Stimulated activated CD8-positive, alpha-beta memory T cell treated with anti-CD3 and anti-CD28 coated beads, Interleukin-7, amount 100 ng/mL, for 48 hours (primary cell): ENCODE results near the gene PKD2.
"Not testable (repeated sequence)": the region's sequence is repeated elsewhere in the genome, so short reads cannot be mapped to it uniquely, and the experiment has no call there.

ENCODE experiments used
- DNase-seq, 2 donors: peaks; one replicate each; pipeline ENCODE4 v3.0.0-alpha.2; 2020; ENCODE audit warnings: low read depth in 1 of 2; ENCODE audit errors: extremely low read depth in 1 of 2

Gene PKD2

DNA sequence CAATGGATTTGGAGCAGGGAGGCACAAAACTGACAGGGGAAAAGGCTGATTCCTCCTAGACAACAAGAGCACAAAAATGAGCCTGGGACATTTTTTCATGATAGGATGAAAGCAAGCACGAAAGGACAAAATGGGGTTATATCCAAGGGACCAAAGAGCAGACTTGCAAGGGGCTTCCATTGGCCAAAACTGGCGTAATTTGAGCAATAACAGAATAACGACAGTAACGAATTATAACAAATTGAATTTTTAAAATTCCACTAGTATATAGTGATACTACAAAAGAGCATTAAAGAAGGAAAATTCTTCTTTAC is 21.6 kb upstream of the PKD2 start:
- no peak for DNase-seq

DNA sequence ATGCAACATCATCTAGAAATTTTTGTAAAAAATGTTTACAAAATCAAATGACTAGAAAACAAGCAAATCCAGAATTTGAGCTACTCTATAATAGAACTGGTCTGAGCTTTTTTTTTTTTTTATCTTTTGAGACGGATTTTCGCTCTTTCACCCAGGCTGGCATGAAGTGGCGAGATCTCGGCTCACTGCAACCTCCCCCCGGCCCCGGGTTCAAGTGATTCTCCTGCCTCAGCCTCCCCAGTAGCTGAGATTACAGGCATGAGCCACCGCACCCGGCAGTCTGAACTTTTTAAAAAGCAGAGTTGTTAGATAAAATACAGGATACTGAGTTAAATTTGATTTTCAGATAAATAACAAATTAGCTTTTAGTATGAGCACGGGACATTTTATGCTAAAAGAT is 20.9 kb upstream of the PKD2 start:
- DNase-seq, result no peak

DNA sequence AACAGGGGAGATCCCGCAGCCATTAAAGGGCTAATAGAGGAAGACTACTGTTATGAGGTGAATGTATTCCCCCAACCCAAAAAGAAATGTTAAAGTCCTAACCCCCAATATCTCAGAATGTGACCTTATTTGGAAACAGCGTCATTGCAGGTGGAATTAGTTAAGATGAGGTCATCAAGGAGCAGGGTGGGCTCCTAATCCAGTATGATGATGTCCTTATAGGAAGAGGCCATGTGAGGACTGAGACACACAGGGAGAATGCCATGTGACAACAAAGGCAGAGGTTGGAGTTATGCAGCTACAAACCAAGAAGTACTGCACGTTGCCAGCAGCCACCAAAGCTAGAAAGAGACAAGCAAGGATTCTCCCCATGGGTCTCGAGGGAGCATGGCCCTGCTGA is 17.7 kb upstream of the PKD2 start:
- DNase-seq, result no peak

DNA sequence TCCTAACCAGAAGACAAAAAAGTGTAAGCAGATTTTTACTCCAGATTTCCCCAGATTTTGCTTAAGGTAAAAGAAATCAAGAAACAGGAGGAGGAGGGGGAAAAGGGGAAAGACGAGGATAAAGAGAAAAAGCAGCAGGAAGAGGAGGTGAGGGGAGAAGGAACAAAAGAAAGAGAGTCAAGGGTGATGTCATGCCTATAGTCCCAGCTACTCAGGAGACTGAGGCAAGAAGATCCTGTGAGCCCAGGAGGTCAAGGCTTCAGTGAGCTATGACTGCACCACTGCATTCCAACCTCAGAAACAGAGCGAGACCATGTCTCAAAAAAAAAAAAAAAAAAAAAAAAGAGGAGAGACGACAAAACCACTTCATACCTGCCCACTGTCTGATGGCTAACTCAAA is 12.0 kb upstream of the PKD2 start:
- DNase-seq, result no peak

DNA sequence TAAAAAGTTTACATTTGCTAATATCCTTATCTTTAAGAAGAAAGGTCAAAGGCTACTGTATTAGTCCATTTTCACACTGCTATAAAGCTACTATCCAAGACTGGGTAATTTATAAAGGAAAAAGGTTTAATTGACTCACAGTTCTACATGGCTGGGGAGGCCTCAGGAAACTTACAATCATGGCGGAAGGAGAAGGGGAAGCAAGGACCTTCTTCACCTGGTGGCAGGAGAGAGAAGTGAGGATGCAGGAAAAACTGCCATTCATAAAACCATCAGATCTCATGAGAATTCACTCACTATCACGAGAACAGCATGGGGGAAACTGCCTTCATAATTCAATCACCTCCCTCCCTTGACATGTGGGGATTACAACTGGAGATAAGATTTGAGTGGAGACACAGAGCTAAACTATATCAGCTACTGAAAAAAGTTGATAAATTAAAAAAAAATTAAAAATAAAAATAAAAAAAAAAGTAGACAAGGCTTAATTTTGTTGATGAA is 8.2 kb upstream of the PKD2 start:
- DNase-seq, result not testable (repeated sequence)

DNA sequence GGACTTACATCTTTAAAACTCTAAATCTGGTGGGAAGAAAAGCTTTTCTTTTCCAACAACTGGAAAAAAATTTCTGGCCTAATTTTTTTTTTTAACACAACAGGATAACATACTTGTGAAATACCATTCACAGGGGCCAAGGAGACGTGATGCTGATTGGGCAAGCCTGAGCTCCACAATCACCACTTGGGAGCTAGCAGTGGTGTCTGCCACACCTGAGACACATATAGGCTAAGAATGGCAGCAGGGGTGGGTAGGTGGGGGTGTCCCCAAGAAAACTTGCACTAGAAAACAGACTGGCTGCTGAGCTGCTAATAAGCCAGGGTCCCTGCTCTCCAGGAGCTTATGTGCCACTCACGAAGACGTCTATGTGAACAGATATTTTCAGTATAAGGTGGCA is 5.6 kb upstream of the PKD2 start:
- DNase-seq, result no peak

DNA sequence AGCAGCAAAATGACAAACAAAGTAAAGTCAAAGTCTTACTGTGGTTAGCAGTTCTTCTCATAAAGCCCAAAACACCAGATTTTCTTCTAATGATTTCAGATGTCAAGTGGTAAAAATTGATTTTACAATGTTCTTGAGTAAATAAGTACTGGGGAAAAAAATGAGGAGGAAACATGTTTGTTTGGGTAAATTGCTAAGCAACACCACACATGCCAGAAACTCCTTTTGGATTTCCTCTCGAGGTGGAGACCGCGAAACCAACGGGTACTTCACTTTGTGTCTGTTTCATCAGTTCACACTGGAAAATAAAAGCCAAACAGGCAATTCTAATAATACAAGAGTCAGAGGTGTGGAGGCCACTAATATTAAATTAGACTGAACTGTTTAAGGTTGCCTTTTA is 4.6 kb upstream of the PKD2 start:
- no peak for DNase-seq

DNA sequence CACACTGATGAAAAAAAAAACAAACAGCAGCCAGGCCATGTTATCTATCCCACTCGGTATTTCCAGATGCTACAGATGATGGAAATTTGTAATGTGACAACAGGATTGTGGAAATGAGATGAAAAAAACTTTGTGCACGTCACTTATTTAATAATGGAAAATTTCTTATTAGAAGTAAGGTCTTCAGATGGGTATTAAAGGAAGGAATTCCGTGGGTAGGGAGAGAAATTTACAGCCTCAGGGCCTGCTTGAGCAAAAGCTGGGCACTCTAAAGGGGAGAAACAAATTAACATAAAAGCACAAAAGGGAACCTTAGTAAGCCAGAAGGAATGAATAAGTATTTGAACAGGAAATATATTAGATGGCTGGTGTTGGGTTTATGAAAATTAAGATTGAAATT is 4.2 kb upstream of the PKD2 start:
- no peak for DNase-seq

DNA sequence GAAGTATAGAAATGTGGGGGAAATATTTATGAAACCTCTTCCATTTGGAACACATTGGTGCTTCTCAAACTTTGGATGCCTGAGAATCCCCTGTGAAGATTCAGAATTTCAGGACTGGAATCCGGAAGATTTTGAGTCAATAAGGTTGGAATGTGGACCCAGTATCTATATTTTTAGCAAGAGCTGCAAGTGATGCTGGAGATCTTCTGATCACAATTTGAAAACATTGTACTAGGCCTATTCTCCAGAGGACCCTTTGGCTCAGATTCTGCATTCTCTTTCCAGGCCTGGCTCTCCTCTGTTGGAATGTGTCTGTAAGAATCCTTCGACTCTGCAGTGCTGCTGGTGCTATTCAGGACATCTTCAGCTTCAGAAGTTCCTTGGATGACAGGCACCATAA is 2.4 kb upstream of the PKD2 start:
- no peak for DNase-seq

DNA sequence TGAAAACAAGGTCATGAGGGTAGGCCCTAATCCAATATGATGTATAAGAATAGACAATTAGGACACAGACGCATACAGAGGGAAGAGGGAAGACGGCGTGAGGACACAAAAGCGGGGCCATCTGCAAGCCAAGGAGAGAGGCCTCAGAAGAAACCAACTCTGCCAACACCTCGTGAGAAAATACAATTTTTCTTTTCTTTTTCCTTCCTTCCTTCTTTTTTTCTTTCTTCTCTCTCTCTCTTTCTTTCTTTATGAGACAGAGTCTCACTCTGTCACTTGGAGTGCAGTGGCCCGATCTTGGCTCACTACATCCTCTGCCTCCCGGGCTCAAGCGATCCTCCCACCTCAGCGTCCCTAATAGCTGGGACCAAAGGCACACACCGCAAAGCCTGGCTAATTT is 1.5 kb upstream of the PKD2 start:
- no peak for DNase-seq

DNA sequence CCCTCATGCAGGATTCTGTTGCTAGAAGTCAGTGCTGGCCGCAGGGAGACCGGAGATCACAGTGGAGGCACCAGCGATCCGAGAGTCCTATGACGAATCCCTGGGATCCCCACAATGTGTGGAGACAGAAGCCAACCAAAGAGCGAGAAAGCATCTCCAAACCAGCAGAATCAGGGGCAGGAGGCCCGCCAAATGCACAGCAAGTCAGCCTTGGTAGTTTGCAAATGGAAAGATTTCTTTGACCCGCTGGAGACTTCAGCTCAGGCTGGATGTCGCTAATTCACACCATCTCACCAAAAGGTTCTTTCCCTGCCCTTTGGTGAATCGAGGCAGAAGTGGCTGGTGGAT is 505 bp upstream of the PKD2 start:
- no peak for DNase-seq

DNA sequence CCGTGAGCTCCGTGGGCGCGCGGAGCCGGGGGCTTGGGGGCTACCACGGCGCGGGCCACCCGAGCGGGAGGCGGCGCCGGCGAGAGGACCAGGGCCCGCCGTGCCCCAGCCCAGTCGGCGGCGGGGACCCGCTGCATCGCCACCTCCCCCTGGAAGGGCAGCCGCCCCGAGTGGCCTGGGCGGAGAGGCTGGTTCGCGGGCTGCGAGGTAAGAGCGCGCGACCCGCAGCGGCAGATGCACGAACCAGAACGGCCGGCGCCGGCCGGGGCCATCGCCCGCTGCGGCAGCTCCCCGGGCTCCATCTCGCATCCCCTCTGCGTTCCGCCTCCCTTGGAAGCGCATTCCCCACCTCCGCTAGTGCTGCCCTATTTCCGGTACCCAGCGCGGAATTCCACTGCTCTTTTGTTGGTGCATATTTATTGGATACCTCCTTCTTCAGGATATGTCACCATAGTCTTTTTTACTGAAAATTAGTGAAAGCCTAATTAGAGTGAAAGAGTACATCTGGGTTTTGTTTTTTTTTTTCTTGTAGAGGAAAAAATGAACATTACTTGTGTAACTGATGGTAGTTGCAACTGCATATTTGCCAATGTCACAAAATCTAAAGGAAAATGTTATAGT is 797 bp downstream of the PKD2 start:
- DNase-seq, result no peak

DNA sequence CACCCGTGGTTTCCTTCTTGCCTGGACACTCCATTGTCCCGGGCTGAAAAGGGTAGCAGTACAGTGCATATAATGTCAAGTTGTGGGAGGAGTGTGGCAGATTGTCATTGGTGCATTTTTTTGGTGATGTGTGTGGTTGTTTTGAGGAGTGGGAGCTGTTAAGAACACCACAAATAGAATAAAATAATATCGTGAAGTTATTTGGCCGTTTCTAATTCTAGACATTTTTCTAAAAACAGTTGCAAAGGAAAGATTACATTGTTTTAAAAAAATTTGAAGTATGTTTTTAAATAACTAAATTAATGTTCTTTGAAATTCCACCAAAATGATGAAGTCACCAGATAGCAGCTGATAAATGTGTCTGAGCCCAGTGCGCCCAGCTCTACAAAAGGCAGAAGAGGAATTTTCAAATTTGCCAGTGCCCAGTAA is 1.3 kb downstream of the PKD2 start:
- no peak for DNase-seq

DNA sequence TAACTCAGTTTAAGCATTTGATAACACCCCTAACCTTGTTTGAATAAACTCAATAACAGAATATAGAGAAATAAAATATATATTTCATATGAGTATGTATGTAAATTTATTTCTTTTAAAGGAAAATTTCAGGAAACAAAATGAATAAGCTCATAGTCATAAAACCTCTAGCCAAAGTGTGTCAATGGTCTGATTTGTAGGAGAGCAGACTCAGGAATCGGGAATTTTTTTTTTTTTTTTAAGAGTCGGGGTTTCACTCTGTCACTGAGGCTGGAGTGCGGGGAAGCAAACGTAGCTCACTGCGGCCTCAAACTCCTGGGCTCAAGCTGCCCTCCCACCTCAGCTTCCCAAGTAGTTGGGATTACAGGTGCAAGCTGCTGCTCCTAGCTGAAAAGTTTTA is 2.4 kb downstream of the PKD2 start:
- DNase-seq, result no peak

DNA sequence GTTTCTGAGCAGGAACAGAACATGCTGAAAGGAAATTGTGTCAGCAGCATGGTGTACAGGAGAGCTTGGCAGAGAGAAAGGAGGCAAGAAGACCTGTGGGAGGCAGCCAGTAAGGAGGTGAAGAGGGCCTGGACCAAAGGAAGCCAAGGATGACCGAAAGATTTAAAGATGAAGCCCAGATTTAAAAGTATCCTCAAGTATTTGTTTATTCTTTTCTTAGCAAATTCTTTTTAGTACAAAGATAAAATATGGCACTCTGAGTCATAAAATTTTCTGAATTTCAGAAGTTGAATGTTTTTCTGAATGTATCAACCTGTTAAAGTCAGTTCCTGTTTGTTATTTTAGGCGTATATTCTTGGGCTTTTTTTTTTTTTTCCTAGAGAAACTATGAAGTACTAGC is 3.5 kb downstream of the PKD2 start:
- DNase-seq, result no peak

DNA sequence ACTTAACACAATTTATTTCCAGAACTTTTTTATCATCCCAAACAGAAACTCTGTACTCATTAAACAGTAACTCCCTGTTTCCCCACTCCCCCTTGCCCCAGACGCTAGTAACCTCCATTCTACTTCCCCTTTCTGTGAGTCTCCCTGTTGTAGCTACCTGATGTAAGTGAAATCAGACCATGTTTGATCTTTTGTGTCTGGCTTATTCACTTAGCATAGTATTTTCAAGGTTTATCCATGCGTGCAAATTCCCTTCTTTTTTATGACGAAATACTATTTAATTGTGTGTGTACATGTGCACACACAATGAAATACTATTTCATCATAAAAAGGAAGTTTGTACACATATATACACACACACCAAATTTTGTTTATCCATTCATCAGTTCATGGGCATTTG is 5.2 kb downstream of the PKD2 start:
- DNase-seq, result no peak

DNA sequence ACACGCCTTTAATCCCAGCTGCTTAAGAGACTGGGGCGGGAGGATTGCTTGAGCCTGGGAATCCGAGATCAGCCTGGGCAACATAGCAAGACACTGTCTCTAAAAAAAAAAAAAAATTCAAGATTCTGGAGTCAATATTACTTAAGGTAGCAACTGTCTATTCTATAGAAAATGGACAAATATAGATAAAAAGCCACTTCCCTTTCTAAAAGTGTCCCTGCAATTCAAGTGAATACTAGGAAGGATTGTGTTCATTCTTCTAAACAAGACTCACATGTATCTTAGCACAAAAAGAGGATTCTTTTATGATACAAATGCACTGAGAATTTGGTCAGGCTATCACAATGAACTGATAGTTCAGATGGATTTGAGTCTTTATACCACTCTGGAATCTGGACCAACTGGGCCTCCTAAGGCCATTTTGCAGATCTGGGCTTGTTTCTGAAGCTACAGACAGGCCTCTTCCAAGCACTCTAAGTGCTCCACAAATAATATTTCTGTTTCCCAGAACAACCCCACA is 7.0 kb downstream of the PKD2 start:
- no peak for DNase-seq

DNA sequence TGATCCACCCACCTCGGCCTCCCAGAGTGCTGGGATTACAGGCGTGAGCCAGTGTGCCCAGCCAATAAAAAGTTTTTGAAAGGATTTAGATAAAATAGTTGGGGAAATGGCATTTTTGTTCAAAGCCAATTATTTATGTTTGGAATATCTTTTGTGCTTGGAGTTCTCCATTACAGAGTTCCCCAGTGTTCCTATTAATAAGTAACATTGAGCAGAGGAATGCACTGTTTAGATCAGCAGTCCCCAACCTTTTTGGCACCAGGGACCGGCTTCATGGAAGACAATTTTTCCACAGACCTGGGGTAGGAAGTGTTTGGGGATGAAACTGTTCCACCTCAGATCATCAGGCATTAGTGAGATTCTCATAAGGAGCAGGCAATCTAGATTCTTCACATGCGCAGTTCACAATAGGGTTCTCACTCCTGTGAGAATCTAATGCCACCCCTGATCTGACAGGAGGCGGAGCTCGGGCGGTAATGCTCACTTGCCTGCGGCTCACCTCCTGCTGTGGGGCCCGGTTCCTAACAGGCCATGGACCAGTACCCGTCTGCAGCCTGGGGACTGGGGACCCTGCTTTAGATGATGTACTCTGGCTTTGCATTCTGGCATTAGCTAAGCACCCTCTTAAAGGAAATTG is 8.3 kb downstream of the PKD2 start:
- no peak for DNase-seq

DNA sequence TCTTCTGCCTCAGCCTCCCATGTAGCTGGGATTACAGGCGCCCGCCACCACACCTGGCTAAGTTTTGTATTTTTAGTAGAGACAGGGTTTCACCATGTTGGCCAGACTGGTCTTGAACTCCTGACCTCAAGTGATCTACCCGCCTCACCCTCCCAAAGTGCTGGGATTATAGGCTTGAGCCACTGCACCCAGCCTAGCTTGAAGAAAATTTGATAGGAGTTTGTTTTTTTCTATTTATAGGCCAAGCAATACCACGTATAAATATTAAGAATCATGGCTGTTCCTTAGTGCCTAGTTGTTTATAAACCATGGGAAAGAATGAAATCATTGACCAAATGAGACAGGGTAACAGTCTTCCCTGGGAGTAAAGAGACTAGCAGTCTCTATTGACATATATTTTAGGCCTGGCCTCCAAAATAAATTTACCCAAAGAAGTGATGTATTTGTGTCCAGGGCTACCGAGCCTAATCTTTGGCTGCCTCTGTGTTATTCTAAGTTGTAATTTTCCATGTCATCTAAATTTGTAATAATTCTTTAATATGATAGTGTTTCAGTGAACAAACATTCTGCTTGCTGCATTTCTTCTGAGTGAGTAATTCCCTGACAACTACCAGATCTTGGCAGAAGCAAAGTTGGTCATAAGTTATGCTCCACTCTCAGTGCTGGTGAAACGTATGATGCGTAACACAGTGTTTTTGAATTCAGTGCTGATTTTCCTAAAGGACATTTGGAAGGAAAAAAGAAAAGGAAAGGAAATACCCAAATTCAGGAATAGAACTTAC is 10.3 kb downstream of the PKD2 start:
- no peak for DNase-seq

DNA sequence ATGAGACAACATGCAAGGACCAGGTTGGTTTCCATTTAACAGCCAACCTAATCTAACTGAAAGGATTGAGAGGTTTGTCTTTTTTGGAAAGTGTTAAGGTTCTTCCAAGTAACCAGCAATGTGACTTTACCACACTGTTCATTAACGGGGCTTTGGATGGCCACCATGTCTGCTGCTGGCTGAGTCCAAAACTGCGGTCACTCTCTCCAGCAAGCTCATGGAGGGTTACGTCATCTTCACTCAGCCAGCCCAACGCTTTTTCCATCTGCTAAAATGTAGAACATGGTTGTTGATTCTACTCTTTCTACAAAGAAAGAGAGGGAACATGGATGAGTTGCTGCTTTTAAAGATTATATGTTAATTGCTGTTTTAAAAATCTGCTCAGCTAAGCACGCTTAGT is 11.0 kb downstream of the PKD2 start:
- no peak for DNase-seq

DNA sequence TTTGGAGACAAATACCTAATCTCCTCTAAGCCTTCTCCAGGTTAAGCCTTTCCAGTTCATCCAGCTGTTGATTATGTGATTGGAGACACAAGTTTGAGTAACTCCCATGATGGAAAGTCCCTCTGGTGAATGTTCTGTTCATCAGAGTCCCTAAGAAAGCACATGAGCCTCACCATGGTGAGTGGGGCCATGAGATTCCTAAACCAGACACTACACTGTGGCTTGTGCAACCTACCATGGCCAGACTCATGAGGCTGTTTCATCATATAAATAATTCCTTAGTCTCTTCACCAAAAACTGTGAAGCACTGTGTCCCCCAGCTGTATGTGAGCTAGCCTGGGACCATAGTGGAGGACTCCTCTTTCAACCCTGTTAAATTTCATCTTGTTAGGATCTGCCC is 14.4 kb downstream of the PKD2 start:
- DNase-seq, result no peak

DNA sequence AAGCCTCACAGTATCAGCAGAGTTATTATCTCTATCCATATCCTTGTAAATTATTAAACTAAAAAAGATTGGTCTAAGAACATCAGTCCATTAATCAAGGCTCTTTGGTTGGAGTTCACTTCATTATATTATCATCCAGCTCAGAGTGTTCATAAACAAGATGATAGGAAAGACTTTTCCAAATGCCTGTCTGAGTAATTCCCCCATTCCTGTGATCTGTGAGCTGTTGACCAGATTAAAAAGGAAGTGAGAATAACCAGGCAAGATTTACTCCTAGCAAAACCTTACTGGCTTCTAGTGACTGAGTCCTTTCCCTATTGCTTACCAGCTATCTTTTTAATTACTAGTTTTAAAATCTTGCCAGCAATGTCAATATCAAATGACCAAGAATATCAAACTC is 14.9 kb downstream of the PKD2 start:
- no peak for DNase-seq
